Activated naive CD8-positive, alpha-beta T cell treated with anti-CD3 and anti-CD28 coated beads, Interleukin-2, amount 10 ng/mL, durations not matched to agents 7 days and 5 days (primary cell): ENCODE data around the gene TPPP. TPM values are rescaled to one million over a fixed set of nuclear protein-coding genes. Genes with fewer than 3 reads are reported as not detected.
"Not testable (repeated sequence)": the region's sequence is repeated elsewhere in the genome, so short reads cannot be mapped to it uniquely, and the experiment has no call there.

ENCODE experiments used
- ATAC-seq: fragments of 150-1000 bp; cut with Tn5 transposase; one replicate; pipeline ENCODE4 v1.10.0; 2021; ENCODE audit warnings: low read depth, moderate library complexity
- POLR2A ChIA-PET: fragments of 350-600 bp; sonication (Branson Sonifier 250); formaldehyde crosslinking; loops from one replicate; lab custom pipeline; 2021; ENCODE audit warnings: antibody characterized with exemption; lab: Charles Lee
- DNase-seq: peaks from one replicate; pipeline ENCODE4 v3.0.0; 2021
- H3K27ac Mint-ChIP-seq: one replicate; pipeline ENCODE4 v1.8.0; 2022; ENCODE audit warnings: mild to moderate bottlenecking, mixed read lengths
- H3K27me3 Mint-ChIP-seq: one replicate; pipeline ENCODE4 v1.8.0; 2022; ENCODE audit warnings: mild to moderate bottlenecking, moderate library complexity, mixed read lengths
- H3K36me3 Mint-ChIP-seq: one replicate; pipeline ENCODE4 v1.8.0; 2021; ENCODE audit warnings: mild to moderate bottlenecking, mixed read lengths
- H3K4me1 Mint-ChIP-seq: one replicate; pipeline ENCODE4 v1.8.0; 2021; ENCODE audit warnings: mixed read lengths
- H3K4me3 Mint-ChIP-seq: one replicate; pipeline ENCODE4 v1.8.0; 2022; ENCODE audit warnings: mild to moderate bottlenecking, moderate library complexity, mixed read lengths
- H3K9me3 Mint-ChIP-seq: one replicate; pipeline ENCODE4 v1.8.0; 2021; ENCODE audit warnings: mixed read lengths
- total RNA-seq, 2 experiments: library from RNA; stranded (reverse); gene quantifications; one replicate each; pipeline ENCODE4 v1.2.3, GENCODE V29; 2021

The TPPP gene
- total RNA-seq, 2 experiments from 2014 or later: 0.40 to 0.55 TPM

DNA sequence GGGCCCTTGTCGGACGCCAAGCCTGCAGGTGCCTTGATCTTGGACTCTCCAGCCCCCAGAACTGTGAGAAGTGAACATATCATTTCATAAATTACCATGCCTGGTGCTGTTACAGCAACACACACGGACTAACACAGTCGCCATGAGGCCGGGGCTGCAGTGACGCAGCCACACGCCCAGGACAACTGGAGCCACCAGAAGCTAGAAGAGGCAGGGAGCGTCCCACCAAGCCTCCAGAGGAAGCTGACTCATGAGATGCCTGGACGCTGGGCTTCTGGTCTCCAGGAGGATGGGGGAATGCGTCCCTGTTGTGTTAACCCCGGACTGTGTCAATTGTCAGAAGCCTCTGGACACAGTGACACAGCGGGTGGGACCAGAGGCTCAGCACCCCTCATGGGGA lies 6.2 kb downstream of the TPPP start:
- H3K4me3 Mint-ChIP-seq, H3K4me1 Mint-ChIP-seq, H3K27ac Mint-ChIP-seq, POLR2A ChIA-PET, DNase-seq, H3K36me3 Mint-ChIP-seq, ATAC-seq, H3K27me3 Mint-ChIP-seq, H3K9me3 Mint-ChIP-seq: not testable (repeated sequence)

DNA sequence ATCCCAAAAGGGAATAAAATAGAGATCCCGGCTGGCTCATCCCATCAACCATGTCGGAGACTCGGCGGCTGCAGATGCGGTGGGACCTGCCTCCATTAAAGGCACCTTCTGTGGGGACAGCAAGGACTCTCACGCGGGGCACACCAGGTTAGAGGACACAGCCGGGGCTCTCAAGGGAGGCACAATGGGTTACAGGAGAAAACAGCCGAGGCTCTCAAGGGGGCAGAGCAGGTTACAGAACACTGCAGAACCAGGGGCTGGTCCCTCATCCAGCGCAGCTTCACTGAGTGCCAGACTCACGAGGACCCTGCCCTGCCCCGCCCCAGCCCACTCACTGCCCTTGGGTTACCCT lies 7.0 kb downstream of the TPPP start:
- H3K4me3 Mint-ChIP-seq, POLR2A ChIA-PET, H3K27ac Mint-ChIP-seq, H3K9me3 Mint-ChIP-seq, ATAC-seq, H3K4me1 Mint-ChIP-seq, DNase-seq, H3K27me3 Mint-ChIP-seq, H3K36me3 Mint-ChIP-seq: not testable (repeated sequence)

- Mint-ChIP-seq H3K27me3 (no peaks in the 10 kb centered on the region), H3K4me3 (no peak overlapping the region), H3K9me3 (no peaks in the 10 kb centered on the region), H3K36me3 (no peaks in the 10 kb centered on the region), H3K4me1 (no peaks in the 10 kb centered on the region), H3K27ac (no peak overlapping the region)
- peak; percentile 20 for DNase-seq
- POLR2A ChIA-PET: no interaction called here
- ATAC-seq: no peak
Measured at GRCh38 chr5:685262-686171, 7.6 kb downstream of the TPPP start.

DNA sequence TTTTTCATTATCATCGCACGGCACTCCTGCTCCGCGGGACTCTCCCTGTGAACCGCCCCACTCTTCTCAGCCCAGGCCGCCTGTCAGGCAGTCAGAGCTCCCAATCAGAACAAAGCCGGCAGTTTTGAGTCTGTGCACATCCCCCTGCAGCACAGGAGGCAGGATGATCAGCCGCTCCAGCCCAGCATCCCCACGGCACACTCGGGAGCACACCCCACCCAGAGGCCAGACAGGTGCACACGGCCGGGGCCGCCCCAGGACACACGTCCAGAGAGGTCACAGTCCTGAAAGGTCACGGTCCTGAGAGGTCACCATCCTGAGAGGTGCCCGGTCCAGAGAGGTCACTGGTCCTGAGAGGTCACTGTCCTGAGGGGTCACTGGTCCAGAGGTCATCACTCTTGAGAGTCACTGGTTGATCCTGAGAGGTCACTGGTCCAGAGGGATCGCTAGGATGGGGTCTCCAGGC lies 8.4 kb downstream of the TPPP start:
- H3K27ac Mint-ChIP-seq: no peak overlapping the region
- no peaks in the 10 kb centered on the region for H3K4me1 Mint-ChIP-seq
- H3K36me3 Mint-ChIP-seq: no peaks in the 10 kb centered on the region
- no peak for ATAC-seq
- H3K9me3 Mint-ChIP-seq: no peaks in the 10 kb centered on the region
- H3K27me3 Mint-ChIP-seq: no peaks in the 10 kb centered on the region
- DNase-seq: no peak
- POLR2A ChIA-PET: no interaction called here
- no peak overlapping the region for H3K4me3 Mint-ChIP-seq

DNA sequence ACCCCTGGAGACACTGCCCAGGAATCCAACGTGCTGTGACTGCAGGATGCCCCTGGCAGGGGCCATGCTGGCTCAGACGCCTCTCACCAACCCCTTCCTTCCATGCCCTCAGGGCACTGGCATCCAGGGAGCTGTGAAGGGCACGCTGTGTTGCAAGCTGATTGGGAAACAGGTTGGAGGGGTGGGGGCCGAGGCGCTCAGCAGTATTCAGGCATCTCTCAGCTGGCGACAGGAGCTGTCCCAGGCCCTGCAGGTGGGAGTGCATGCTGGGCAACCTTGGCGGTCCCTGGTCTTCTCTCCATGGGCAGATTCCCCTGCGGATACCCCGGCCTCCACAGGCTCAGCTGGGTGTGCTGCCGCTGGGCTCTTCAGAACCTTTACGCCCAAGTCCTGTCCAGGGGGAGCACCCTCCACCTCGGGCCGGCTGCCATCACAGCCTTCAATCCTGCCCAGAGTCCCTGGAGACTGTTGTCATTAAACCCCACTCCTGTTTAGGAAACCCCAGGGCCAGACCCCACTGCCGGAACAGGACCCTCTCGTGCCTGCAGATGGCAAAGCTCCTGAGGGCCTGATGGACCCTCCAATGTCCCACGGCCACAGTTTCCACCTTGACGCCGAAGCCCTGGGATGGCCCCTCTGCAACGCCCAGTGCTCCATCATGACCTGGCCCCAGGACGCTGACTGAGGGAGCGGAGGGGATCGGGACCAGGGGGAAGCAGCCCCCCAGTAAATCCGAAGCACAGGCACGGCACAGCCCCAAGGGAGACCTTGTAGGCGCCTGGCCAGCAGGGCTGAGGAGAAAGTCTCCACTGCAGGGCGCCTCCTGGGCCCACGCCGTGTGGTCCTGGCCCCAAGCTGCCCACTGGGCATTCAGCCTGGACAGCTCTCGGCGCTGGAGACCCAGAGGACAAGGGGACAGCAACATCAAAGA lies 9.3 kb downstream of the TPPP start:
- no peaks in the 10 kb centered on the region for H3K27me3 Mint-ChIP-seq
- H3K9me3 Mint-ChIP-seq: no peaks in the 10 kb centered on the region
- no peaks in the 10 kb centered on the region for H3K4me1 Mint-ChIP-seq
- H3K27ac Mint-ChIP-seq: no peak overlapping the region
- no peak for ATAC-seq
- no peaks in the 10 kb centered on the region for H3K36me3 Mint-ChIP-seq
- no peak overlapping the region for H3K4me3 Mint-ChIP-seq
- POLR2A ChIA-PET: no interaction called here
- DNase-seq: peak; percentile 24

DNA sequence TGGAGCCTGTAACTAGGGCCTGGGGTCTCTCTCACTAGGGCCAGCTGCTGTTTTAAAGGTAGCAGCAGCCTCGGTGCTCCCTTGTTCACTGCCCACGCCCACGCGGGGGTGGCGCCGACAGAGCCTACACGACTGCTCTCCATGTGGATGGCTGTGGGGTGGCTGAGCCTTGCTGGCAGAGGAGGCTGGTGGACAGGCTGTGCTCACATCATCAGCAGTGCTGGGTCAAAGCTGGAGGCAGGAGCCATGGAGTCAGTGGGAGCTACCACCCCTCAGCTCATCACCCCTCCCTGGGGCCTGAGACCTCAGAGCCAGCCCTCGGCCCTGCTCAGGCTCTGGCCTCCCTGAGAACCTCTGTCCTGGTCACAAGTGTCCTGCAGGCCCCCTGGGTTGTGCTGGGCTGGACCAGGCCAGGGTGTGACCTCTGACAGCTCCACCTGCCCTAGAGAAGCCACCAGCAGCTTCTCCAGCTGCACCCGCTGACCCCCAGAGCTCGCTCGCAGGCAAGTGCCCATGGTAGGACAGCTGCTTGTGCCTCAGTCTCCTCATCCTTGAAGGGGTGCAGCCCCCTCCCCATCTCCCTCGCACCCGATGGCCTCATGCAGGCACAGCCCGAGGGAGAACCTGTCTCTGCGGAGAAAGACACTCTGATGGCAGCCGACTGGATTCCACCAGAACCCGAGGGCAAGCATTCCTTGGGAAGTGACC lies 10.3 kb downstream of the TPPP start:
- H3K27ac Mint-ChIP-seq, H3K36me3 Mint-ChIP-seq, ATAC-seq, H3K27me3 Mint-ChIP-seq, H3K9me3 Mint-ChIP-seq, H3K4me3 Mint-ChIP-seq, POLR2A ChIA-PET, H3K4me1 Mint-ChIP-seq: not testable (repeated sequence)
- peak; percentile 23 for DNase-seq

DNA sequence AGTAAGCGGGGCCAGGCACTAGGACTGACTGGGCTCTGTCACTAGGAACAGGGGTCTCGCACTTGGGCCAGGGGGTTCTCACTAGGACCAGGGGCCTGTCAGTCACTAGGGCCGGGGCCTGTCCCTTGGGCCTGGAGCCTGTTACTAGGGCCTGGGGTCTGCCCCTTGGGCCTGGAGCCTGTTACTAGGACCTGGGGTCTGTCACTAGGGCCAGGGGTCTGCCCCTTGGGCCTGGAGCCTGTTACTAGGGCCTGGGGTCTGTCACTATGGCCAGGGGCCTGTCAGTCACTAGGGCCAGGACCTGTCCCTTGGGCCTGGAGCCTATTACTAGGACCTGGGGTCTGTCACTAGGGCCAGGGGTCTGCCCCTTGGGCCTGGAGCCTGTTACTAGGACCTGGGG lies 10.9 kb downstream of the TPPP start:
- H3K9me3 Mint-ChIP-seq, ATAC-seq, DNase-seq, H3K4me3 Mint-ChIP-seq, H3K4me1 Mint-ChIP-seq, H3K27ac Mint-ChIP-seq, H3K27me3 Mint-ChIP-seq, H3K36me3 Mint-ChIP-seq, POLR2A ChIA-PET: not testable (repeated sequence)

DNA sequence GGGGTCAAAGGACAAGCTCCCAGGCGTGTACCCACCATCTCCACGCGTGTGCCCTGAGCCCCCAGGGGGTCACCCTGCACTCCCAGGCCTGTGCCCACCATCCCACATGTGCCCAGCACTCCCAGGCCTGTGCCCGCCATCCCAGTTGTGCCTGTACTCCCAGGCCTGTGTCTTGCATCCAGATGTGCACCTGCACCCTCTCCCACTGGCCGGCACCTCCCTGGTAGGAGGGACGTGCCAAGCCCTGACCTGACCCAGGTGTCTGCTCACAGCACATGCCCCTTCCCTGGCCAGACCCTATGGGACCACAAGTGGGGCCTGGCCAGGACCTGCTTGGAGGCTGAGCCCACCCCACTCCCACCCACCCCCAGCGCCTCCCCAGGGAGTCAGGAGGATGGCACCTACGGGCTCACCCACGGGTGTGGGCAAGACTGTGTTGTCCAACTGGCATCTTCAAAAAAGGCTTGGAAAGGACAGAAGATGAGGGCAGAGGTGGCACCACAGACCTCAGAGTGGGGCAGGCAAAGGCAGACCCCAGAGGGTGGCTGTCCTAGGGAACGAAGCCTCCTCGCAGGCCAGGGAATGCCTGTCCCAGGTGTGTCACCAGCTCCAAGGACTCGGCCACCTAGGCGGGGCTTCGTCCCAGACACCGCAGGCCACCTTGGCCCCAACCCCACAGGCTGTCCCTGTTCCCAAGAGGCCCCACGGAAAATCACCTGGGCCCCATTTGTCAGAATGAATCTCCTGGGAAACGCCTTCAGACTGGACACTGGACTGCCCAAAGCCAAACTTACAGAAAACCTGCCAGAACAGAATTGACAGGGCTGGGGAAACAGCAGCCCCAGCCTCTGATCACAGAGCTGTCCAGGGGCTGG lies 11.6 kb downstream of the TPPP start:
- DNase-seq, POLR2A ChIA-PET, H3K27me3 Mint-ChIP-seq, H3K9me3 Mint-ChIP-seq, ATAC-seq, H3K27ac Mint-ChIP-seq, H3K36me3 Mint-ChIP-seq, H3K4me1 Mint-ChIP-seq, H3K4me3 Mint-ChIP-seq: not testable (repeated sequence)

DNA sequence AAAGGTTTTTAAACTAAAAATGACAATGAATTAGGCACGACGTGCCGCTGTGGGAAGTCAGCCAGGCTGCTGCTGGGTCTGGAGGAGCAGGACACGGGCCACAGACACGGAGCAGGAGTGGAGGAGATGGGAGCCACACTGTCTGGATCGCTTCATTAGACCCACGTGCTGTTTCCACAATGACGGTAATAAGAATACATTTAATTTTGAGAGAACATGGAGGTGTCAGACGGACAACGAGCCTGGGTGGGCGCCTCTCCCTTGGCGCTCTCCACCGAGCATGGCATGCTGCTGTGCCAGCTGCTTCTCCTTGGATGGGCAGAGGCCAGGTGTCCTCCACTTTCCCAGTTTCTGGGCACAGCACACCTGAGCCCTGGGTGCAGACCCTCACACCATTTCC lies 12.3 kb downstream of the TPPP start:
- ATAC-seq, DNase-seq, H3K36me3 Mint-ChIP-seq, H3K4me1 Mint-ChIP-seq, H3K4me3 Mint-ChIP-seq, H3K27me3 Mint-ChIP-seq, H3K27ac Mint-ChIP-seq, H3K9me3 Mint-ChIP-seq, POLR2A ChIA-PET: not testable (repeated sequence)

DNA sequence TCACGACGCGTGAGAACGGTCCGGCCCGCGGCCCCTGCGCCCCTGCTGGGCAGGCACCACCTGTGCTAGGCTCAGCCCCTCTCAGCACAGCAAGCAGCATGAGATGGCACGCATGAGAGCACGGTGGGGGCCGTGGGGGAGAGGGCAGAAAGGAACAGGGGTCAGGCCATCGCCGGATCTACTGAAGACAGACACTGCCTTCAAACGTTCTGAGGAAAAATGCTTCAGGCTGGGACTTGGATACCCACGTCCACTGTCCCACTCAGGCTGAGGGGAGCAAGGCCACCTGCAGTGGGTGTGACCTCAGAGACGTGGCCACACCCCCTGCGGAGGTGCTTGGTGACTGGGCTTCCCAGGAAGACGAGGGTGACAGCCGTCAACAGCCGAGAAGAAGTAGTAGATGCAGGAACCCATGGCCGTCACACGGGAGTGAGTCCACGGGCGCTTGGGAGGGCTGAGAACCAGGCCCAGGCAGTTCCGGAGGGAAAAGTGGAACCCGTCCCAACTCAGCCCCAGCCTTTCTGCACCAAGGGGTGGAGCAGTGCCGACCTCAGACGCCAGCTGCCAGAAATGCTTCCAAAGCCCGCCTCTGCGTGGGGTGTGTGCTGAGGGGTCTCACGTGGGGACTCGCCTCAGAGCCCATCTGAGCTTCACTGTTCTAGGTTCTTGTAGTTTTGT lies 12.9 kb downstream of the TPPP start:
- not testable (repeated sequence) for H3K27me3 Mint-ChIP-seq, H3K9me3 Mint-ChIP-seq, H3K4me1 Mint-ChIP-seq

DNA sequence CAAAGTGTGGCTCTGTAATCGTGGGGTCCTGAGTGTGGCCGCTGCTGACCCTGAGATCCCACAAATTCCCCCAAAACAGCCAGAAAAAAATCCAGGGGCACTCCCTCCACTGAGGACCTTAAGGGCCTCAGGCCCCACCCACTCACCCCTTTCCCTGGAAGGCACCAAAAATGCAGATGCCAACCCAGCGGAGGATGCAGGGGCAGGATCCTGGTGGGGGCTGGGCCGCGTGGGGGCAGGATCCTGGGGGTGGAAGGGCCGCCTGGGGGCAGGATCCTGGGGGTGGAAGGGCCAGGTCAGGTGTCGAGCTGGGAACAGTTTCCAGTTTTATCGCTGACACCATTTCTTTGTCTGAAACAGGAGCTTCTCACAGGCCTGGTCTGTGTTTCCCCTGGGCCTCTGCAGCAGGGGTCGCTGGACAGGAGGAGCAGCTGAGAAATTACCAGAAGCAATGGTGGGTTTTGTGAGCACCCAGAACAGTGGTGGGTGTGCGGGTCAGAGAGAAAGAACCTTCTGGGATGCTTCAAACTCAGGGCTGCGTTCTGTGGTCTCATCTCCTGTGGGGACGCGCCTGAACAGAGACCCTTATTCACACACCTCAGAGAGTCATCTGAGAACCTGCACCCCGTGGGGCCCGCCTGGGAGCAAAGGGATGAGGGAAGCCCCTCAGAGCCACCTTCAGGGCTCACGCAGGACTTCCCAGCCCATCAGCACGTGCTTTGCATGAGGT lies 13.8 kb downstream of the TPPP start:
- POLR2A ChIA-PET, H3K36me3 Mint-ChIP-seq, H3K27me3 Mint-ChIP-seq, DNase-seq, H3K4me3 Mint-ChIP-seq, H3K4me1 Mint-ChIP-seq, ATAC-seq, H3K27ac Mint-ChIP-seq, H3K9me3 Mint-ChIP-seq: not testable (repeated sequence)

More for the DNA sequence above, 12.9 kb downstream of the TPPP start:
- H3K36me3 Mint-ChIP-seq, H3K4me3 Mint-ChIP-seq, H3K27ac Mint-ChIP-seq, DNase-seq, POLR2A ChIA-PET, ATAC-seq: not testable (repeated sequence)

DNA sequence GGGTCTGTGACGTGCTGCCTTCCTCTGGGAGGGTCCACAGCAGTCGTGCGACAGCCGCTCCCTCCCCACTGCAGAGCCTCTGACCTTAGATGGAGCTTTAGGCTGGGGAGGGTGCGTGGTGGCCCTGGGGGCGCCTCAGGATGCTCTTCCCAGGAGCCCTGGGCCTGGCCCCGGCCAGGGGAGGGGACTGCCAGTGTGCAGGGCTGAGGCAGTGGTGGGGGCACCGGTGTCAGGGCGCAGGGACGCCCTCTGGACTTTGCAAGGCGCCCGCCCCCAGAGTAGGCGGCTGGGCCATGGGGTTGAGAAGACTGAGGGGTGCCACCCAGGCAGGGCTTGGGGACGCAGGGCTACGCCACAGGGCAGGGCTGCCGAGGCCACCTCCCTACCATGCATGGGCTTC lies 14.6 kb downstream of the TPPP start:
- H3K36me3 Mint-ChIP-seq, H3K4me1 Mint-ChIP-seq, H3K9me3 Mint-ChIP-seq, H3K27me3 Mint-ChIP-seq, DNase-seq, H3K4me3 Mint-ChIP-seq, H3K27ac Mint-ChIP-seq, POLR2A ChIA-PET, ATAC-seq: not testable (repeated sequence)
